ENCODE results near the gene VASN. TPM values are rescaled to one million over a fixed set of nuclear protein-coding genes. Genes with fewer than 3 reads are reported as not detected.
A peak's percentile ranks its signal among the peaks of the same experiment; 100 is the strongest.

Gene VASN
- total and polyA plus RNA-seq, 9 of the 15 experiments (the other 6 are each of a cell fraction or from before 2014, with no cell fraction given) = 0.01 to 2.5 (median 0.41) TPM; not detected in 1

DNA sequence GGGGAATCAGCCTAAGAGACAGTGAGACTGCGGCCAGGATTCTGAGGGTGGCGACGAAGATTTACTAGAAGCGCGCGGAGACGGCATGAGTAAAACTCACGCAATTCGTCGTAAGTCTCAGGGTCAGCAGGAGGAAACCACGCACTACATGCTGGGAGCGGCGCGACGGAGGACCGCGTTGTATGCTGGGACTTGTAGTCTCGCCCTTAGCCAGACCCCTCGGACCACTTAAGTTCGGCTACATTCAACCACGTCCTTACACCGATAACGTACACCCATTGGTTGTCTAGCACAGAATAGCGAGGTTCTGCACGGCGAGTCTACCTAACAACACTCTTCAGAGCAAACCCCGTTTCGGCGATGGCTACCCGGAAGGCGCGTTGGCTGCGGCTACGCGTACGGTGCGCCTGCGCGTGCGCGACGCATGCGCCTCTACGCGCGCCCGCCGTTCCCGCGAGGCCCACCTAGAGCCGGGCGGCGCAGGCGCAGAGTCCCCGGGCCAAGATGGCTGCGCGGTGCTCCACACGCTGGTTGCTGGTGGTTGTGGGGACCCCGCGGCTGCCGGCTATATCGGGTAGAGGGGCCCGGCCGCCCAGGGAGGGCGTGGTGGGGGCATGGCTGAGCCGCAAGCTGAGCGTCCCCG is 53.9 kb downstream of the VASN start, which contains the start of gene DNAJA3 (continued):
- peak; percentile 99 for TF ChIP-seq CEBPG (CRISPR knock-in tag; IDR thresholded peaks at IDR 0.05)
- peak; percentile 75 to 89 for TF ChIP-seq CEBPG (tag; conservative IDR thresholded peaks at IDR 0.05 in 1 of 2, IDR thresholded peaks at IDR 0.05 in 1 of 2)
- TF ChIP-seq PCBP1 (IDR thresholded peaks at IDR 0.05; ENCODE audit: low read depth, low read length, poor library complexity, severe bottlenecking) = no peak
- TF ChIP-seq BHLHE40 (IDR thresholded peaks at IDR 0.05; ENCODE audit: low read length) = no peak
- TF ChIP-seq GABPB2 (CRISPR knock-in tag; conservative IDR thresholded peaks at IDR 0.05) = no peak
- TF ChIP-seq, protein P1, sequence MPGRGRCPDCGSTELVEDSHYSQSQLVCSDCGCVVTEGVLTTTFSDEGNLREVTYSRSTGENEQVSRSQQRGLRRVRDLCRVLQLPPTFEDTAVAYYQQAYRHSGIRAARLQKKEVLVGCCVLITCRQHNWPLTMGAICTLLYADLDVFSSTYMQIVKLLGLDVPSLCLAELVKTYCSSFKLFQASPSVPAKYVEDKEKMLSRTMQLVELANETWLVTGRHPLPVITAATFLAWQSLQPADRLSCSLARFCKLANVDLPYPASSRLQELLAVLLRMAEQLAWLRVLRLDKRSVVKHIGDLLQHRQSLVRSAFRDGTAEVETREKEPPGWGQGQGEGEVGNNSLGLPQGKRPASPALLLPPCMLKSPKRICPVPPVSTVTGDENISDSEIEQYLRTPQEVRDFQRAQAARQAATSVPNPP (IDR thresholded peaks at IDR 0.05; ENCODE audit: borderline replicate concordance, insufficient read depth, insufficient read length) = no peak
- TF ChIP-seq, protein P2, sequence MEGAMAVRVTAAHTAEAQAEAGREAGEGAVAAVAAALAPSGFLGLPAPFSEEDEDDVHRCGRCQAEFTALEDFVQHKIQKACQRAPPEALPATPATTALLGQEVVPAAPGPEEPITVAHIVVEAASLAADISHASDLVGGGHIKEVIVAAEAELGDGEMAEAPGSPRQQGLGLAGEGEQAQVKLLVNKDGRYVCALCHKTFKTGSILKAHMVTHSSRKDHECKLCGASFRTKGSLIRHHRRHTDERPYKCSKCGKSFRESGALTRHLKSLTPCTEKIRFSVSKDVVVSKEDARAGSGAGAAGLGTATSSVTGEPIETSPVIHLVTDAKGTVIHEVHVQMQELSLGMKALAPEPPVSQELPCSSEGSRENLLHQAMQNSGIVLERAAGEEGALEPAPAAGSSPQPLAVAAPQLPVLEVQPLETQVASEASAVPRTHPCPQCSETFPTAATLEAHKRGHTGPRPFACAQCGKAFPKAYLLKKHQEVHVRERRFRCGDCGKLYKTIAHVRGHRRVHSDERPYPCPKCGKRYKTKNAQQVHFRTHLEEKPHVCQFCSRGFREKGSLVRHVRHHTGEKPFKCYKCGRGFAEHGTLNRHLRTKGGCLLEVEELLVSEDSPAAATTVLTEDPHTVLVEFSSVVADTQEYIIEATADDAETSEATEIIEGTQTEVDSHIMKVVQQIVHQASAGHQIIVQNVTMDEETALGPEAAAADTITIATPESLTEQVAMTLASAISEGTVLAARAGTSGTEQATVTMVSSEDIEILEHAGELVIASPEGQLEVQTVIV (CRISPR knock-in tag; IDR thresholded peaks at IDR 0.05; ENCODE audit: borderline replicate concordance) = peak; percentile 74; the same call in 1 of the 2 replicates
- peak; percentile 97 for TF ChIP-seq POLR2A (conservative IDR thresholded peaks at IDR 0.05)
- TF ChIP-seq SPI1 (IDR thresholded peaks at IDR 0.05; ENCODE audit: borderline replicate concordance, low read depth, low read length) = 0 out of 2 replicates have a peak, but pooled peaks have one; percentile 16
- no peak for TF ChIP-seq STAT5A (IDR thresholded peaks at IDR 0.05; ENCODE audit: borderline replicate concordance, low read length)
- TF ChIP-seq ZNF766 (CRISPR knock-in tag; conservative IDR thresholded peaks at IDR 0.05) = no peak; the same call in 1 of the 2 replicates
- TF ChIP-seq, protein P3, sequence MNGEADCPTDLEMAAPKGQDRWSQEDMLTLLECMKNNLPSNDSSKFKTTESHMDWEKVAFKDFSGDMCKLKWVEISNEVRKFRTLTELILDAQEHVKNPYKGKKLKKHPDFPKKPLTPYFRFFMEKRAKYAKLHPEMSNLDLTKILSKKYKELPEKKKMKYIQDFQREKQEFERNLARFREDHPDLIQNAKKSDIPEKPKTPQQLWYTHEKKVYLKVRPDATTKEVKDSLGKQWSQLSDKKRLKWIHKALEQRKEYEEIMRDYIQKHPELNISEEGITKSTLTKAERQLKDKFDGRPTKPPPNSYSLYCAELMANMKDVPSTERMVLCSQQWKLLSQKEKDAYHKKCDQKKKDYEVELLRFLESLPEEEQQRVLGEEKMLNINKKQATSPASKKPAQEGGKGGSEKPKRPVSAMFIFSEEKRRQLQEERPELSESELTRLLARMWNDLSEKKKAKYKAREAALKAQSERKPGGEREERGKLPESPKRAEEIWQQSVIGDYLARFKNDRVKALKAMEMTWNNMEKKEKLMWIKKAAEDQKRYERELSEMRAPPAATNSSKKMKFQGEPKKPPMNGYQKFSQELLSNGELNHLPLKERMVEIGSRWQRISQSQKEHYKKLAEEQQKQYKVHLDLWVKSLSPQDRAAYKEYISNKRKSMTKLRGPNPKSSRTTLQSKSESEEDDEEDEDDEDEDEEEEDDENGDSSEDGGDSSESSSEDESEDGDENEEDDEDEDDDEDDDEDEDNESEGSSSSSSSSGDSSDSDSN (IDR thresholded peaks at IDR 0.05; ENCODE audit: borderline replicate concordance in 1 of 2, low read depth in 2 of 2, low read length in 2 of 2) = no peak
- no peak for TF ChIP-seq NFE2L1 (tag; IDR thresholded peaks at IDR 0.05; ENCODE audit: borderline replicate concordance, low read depth)
- TF ChIP-seq SOX6 (IDR thresholded peaks at IDR 0.05) = no peak
- no peak for TF ChIP-seq ESRRB (CRISPR knock-in tag; IDR thresholded peaks at IDR 0.05; ENCODE audit: borderline replicate concordance)
- no peak for TF ChIP-seq ZNF23 (CRISPR knock-in tag; IDR thresholded peaks at IDR 0.05)
- no peak for TF ChIP-seq ZNF224 (CRISPR knock-in tag; IDR thresholded peaks at IDR 0.05)
- no peak for TF ChIP-seq KLF10 (CRISPR knock-in tag; IDR thresholded peaks at IDR 0.05)
- TF ChIP-seq SLC30A9 (CRISPR knock-in tag; IDR thresholded peaks at IDR 0.05) = no peak
- TF ChIP-seq YY1 (IDR thresholded peaks at IDR 0.05; ENCODE audit: borderline replicate concordance in 1 of 3, control insufficient read depth in 1 of 3, extremely low read depth in 1 of 3, insufficient read depth in 3 of 3, insufficient read length in 1 of 3, insufficient replicate concordance in 2 of 3, low read depth in 1 of 3, low read length in 2 of 3) = peak; percentile 94 to 98 (median 97)
- TF ChIP-seq TCF7L2 (IDR thresholded peaks at IDR 0.05; ENCODE audit: low read depth, low read length) = no peak
- TF ChIP-seq CBFA2T2 (conservative IDR thresholded peaks at IDR 0.05) = no peak
- TF ChIP-seq HIVEP1 (CRISPR knock-in tag; IDR thresholded peaks at IDR 0.05) = no peak

All from K562 (cell line).